Measurements from ENCODE around the gene HMX1. TPM values are rescaled to one million over a fixed set of nuclear protein-coding genes. Genes with fewer than 3 reads are reported as not detected.
A peak's percentile ranks its signal among the peaks of the same experiment; 100 is the strongest.

The HMX1 gene
- total and polyA plus RNA-seq, 2 experiments from 2014 or later: 0.69 TPM; not detected in 1

GRCh38 chr4:8855818-8856245, 15.8 kb downstream of the HMX1 start:
- Histone ChIP-seq H3K4me2 (peak overlapping the region; percentile 81), H3K79me2 (replicated peaks; ENCODE audit: insufficient read depth) (no peaks in the 10 kb centered on the region), H2AFZ (no peak overlapping the region), H3K27me3 (ENCODE audit: insufficient read depth) (peaks cover 80% of the 10 kb centered on the region), H3K36me3 (ENCODE audit: insufficient read depth) (no peaks in the 10 kb centered on the region), H3K4me1 (ENCODE audit: insufficient read depth) (peaks cover 14% of the 10 kb centered on the region; the same call in 1 of the 2 replicates), H4K20me1 (replicated peaks; ENCODE audit: insufficient read depth) (peaks cover 8% of the 10 kb centered on the region), H3K4me3 (peak overlapping the region; percentile 42; the same call in 1 of the 2 replicates), H3K9me2 (ENCODE audit: insufficient read depth) (no peaks in the 10 kb centered on the region), H3F3A (replicated peaks; ENCODE audit: low read depth) (no peaks in the 10 kb centered on the region; the same call in 1 of the 2 replicates), H3K27ac (ENCODE audit: low read depth) (no peak overlapping the region)
- H3K27ac Mint-ChIP-seq: no peak overlapping the region
- peak; percentile 81 for DNase-seq (ENCODE audit: low spot score)
- peak overlapping the region; percentile 18 for H3K4me3 Mint-ChIP-seq
- peaks cover 32% of the 10 kb centered on the region for H3K4me1 Mint-ChIP-seq
- H3K27me3 Mint-ChIP-seq (ENCODE audit: insufficient read depth, low read depth, poor library complexity): peaks cover 78% of the 10 kb centered on the region
- no peaks in the 10 kb centered on the region; the same call in 2 of the 3 replicates for H3K9me3 Mint-ChIP-seq
- ATAC-seq: peak; percentile 19
- TF ChIP-seq CTCF (conservative IDR thresholded peaks at IDR 0.05; ENCODE audit: low read depth in 2 of 2) (peak; percentile 60 to 73), ETS1 (IDR thresholded peaks at IDR 0.05) (no peak), ZNF462 (CRISPR knock-in tag; IDR thresholded peaks at IDR 0.05) (no peak), ZNF331 (CRISPR knock-in tag; IDR thresholded peaks at IDR 0.05; ENCODE audit: low read depth) (no peak), REST (IDR thresholded peaks at IDR 0.05; ENCODE audit: unreplicated experiment) (no peak), EZH2 (IDR thresholded peaks at IDR 0.05; ENCODE audit: low read depth, unreplicated experiment) (no peak), EZH2phosphoT487 (IDR thresholded peaks at IDR 0.05; ENCODE audit: unreplicated experiment) (peak; percentile 47)
- H3K36me3 Mint-ChIP-seq (ENCODE audit: low read depth): no peaks in the 10 kb centered on the region; the same call in 2 of the 3 replicates
